ENCODE results near the gene KHDC1L. TPM values are rescaled to one million over a fixed set of nuclear protein-coding genes. Genes with fewer than 3 reads are reported as not detected.
A peak's percentile ranks its signal among the peaks of the same experiment; 100 is the strongest.
"Not testable (repeated sequence)": the region's sequence is repeated elsewhere in the genome, so short reads cannot be mapped to it uniquely, and the experiment has no call there.

The KHDC1L gene
- 0.33 TPM for polyA plus RNA-seq (2012; ENCODE audit: low read depth, missing spikeins)

DNA sequence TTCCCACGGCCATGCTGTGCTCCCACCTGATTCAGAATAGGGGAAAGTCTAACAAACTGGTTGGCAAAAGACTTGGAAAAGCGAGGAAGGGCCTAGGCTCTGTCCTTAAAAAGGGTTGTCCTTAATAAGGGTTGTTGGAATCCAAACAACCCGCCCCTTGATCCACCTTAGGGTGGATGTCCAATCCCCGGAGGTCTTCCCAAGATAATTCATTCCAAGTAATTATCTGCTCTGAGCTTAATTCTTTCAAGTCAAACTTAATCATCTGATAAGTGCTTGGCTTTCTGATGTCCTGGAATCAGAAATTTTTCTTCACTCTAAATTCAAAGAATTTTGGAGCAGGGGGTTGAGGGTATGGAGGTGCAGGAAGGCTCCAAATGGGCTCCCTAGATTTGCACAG, at the start of gene KHDC1L:
TSS of gene KHDC1L (minus strand) at position 101 of the 400 bp plus-strand sequence. CDS start at position 13, 88 bp downstream.
- FAIRE-seq (no peak), DNase-seq (ENCODE audit: insufficient read length, low spot score) (no peak)
- TF ChIP-seq POLR2A (IDR thresholded peaks at IDR 0.05; ENCODE audit: low read depth, low read length) (no peak), PAX5 (IDR thresholded peaks at IDR 0.05; ENCODE audit: insufficient read depth, low read length, severe bottlenecking) (no peak), POU2F2 (IDR thresholded peaks at IDR 0.05; ENCODE audit: low read depth, low read length) (no peak), SPI1 (IDR thresholded peaks at IDR 0.05; ENCODE audit: low read depth, low read length) (no peak), TAF1 (IDR thresholded peaks at IDR 0.05; ENCODE audit: low read depth, low read length) (no peak), POLR2AphosphoS5 (IDR thresholded peaks at IDR 0.05; ENCODE audit: low read depth, low read length) (no peak)

- not testable (repeated sequence) for FAIRE-seq; DNase-seq (ENCODE audit: insufficient read length, low spot score)
Measured at GRCh38 chr6:73269296-73269695, 44.0 kb upstream of the KHDC1L start.

DNA sequence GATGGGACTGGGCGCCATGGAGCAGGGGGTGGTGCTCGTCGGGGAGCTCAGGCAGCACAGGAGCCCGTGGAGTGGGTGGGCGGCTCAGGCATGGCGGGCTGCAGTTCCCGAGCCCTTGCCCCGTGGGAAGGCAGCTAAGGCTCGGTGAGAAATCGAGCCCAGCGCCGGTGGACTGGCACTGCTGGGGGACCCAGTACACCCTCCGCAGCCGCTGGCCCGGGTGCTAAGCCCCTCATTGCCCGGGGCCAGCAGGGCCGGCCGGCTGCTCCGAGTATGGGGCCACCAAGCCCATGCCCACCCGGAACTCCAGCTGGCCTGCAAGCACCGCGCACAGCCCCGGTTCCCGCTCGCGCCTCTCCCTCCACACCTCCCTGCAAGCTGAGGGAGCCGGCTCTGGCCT, 43.6 kb upstream of the KHDC1L start:
- not testable (repeated sequence) for FAIRE-seq

GRCh38 chr6:73264446-73264845, 39.1 kb upstream of the KHDC1L start:
- TF ChIP-seq SPI1 (IDR thresholded peaks at IDR 0.05; ENCODE audit: low read depth, low read length): no peak
- no peak for TF ChIP-seq PAX5 (IDR thresholded peaks at IDR 0.05; ENCODE audit: insufficient read depth, low read length, severe bottlenecking)
- no peak for TF ChIP-seq TAF1 (IDR thresholded peaks at IDR 0.05; ENCODE audit: low read depth, low read length)
- no peak for TF ChIP-seq POU2F2 (IDR thresholded peaks at IDR 0.05; ENCODE audit: low read depth, low read length)
- no peak for TF ChIP-seq POLR2AphosphoS5 (IDR thresholded peaks at IDR 0.05; ENCODE audit: low read depth, low read length)
- no peak for TF ChIP-seq POLR2A (IDR thresholded peaks at IDR 0.05; ENCODE audit: low read depth, low read length)
- FAIRE-seq (no peak), DNase-seq (ENCODE audit: insufficient read length, low spot score) (no peak)

More for the DNA sequence above, 43.6 kb upstream of the KHDC1L start:
- DNase-seq (ENCODE audit: insufficient read length, low spot score): not testable (repeated sequence)

DNA sequence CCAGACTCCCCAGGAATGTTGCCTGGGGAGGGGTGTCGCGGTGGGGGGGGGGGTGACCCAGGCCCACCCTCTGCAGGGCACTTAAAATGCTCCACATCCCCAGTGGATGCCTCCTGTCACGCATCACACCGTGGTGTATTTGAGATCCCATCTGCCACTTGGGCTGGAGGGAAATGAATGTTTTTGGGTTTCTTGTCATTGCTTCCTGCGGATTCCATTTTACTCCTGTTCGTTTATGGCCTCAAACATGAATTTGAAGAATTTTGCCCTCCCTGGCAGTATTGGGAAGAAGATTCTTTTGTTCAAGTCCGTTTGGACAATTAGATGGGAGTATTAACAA, 38.2 kb upstream of the KHDC1L start:
- DNase-seq (ENCODE audit: insufficient read length, low spot score): no peak
- TF ChIP-seq POU2F2 (IDR thresholded peaks at IDR 0.05; ENCODE audit: low read depth, low read length) (no peak), TAF1 (IDR thresholded peaks at IDR 0.05; ENCODE audit: low read depth, low read length) (no peak), POLR2A (IDR thresholded peaks at IDR 0.05; ENCODE audit: low read depth, low read length) (no peak), SPI1 (IDR thresholded peaks at IDR 0.05; ENCODE audit: low read depth, low read length) (no peak), PAX5 (IDR thresholded peaks at IDR 0.05; ENCODE audit: insufficient read depth, low read length, severe bottlenecking) (no peak), POLR2AphosphoS5 (IDR thresholded peaks at IDR 0.05; ENCODE audit: low read depth, low read length) (no peak)
- FAIRE-seq: no peak

DNA sequence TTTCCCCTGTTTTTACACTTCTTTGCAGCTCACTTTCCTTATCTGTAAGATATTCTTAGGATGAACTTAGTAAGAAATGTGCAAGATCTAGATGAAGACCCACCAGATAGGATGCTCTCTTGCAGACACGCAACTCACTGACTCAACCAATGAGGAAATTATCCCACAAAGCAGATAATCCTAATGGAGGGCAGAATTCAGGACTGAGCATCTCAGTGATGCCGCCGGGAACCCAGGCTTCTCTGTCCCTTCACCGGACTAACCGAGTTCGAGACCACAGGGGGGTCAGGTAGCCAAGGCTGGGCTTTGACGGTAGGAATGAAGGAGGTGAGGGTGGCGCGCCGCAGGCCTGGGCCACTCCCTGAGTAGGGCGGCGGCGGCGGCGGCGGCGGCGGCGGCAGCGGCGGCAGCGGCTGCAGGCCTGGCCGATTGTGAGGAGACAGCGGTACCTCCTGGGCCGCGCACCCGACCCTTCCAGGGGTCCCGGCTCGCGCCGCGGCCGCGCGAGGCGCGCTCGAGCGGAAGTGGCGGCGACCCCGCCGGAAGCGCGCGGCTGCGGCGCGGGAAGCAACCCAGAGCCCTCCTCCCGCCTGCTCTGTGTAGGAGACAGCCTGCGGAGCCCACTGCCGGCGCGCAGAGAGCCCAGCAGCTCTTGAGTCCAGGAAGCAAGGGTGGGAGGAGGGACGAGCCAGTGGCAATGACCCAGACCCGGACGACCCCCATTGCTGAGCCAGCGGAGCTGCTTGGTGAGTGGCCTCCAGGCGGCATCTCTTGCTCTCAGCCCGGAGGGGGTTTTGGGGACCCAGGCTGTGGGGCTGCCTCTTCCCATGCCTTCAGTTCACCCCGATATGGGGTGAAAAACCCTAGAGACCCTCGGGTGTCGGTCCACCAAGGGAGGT, 37.6 kb upstream of the KHDC1L start, which contains the start of gene KHDC1:
TSS of gene KHDC1 (minus strand) at position 526 of the 899 bp plus-strand sequence. CDS start 20,679 bp downstream, outside the sequence.
- TF ChIP-seq POLR2A (IDR thresholded peaks at IDR 0.05; ENCODE audit: low read depth, low read length) (0 out of 2 replicates have a peak, but pooled peaks have one; percentile 42), POLR2AphosphoS5 (IDR thresholded peaks at IDR 0.05; ENCODE audit: low read depth, low read length) (no peak), SPI1 (IDR thresholded peaks at IDR 0.05; ENCODE audit: low read depth, low read length) (0 out of 2 replicates have a peak, but pooled peaks have one; percentile 22), TAF1 (IDR thresholded peaks at IDR 0.05; ENCODE audit: low read depth, low read length) (peak; percentile 53; the same call in 1 of the 2 replicates), PAX5 (IDR thresholded peaks at IDR 0.05; ENCODE audit: insufficient read depth, low read length, severe bottlenecking) (no peak), POU2F2 (IDR thresholded peaks at IDR 0.05; ENCODE audit: low read depth, low read length) (no peak)
- FAIRE-seq (peak; percentile 73), DNase-seq (ENCODE audit: insufficient read length, low spot score) (peak; percentile 70)

DNA sequence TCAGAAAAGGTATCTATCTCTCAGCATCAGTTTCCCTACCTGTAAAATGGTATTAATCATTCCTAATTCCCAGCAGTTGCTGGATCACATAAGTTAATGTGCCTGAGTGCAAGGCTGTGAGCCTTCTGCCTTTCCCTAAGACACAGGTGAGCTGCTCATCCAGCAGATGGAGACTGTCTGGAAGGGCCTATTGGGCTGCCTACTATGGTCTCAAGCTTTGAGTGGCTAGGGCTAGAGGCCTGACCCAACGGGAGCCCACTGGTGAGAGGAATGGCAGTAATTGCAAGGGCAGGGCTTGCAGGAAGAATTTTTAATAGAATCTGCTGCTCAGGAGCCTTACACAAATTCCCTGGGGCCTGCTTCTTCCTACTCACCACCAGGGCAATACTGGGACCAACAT, 33.4 kb upstream of the KHDC1L start:
- TF ChIP-seq TAF1 (IDR thresholded peaks at IDR 0.05; ENCODE audit: low read depth, low read length) (no peak), POLR2A (IDR thresholded peaks at IDR 0.05; ENCODE audit: low read depth, low read length) (no peak), PAX5 (IDR thresholded peaks at IDR 0.05; ENCODE audit: insufficient read depth, low read length, severe bottlenecking) (no peak), SPI1 (IDR thresholded peaks at IDR 0.05; ENCODE audit: low read depth, low read length) (no peak), POLR2AphosphoS5 (IDR thresholded peaks at IDR 0.05; ENCODE audit: low read depth, low read length) (no peak), POU2F2 (IDR thresholded peaks at IDR 0.05; ENCODE audit: low read depth, low read length) (no peak)
- FAIRE-seq (no peak), DNase-seq (ENCODE audit: insufficient read length, low spot score) (no peak)

DNA sequence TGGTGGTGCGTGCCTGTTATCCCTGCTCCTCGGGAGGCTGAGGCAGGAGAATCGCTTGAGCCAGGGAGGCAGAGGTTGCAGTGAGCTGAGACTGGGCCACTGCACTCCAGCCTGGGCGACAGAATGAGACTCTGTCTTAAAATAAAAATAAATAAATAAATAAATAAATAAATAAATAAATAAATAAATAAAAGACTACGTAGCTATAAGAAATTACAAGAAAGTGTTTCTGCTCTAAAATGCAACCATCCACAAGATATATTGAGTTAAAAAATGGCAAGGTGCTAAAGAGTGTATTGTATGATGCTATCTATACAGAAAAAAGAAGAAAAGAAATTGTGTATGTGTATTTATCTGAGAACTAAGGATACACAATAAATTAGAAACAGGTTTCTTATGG, 29.0 kb upstream of the KHDC1L start:
- DNase-seq (ENCODE audit: insufficient read length, low spot score); FAIRE-seq: not testable (repeated sequence)

DNA sequence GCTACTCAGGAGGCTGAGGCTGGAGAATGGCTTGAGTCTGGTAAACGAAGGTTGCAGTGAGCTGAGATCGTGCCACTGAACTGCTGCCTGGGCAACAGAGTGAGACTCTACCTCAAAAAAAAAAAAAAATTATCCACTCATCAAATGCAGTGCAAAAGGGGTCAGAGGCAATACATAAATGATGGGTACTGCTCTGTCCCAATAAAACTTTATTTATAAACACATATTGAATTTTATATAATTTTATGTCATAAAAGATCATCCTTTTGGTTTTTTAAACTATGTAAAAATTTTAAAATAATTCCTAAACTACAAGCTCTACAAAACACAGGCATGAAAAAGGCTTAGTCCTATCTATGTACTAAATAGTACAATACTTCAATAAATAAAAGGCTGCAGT, 27.4 kb upstream of the KHDC1L start:
- FAIRE-seq (no peak), DNase-seq (ENCODE audit: insufficient read length, low spot score) (no peak)
- TF ChIP-seq TAF1 (IDR thresholded peaks at IDR 0.05; ENCODE audit: low read depth, low read length) (no peak), POLR2A (IDR thresholded peaks at IDR 0.05; ENCODE audit: low read depth, low read length) (no peak), SPI1 (IDR thresholded peaks at IDR 0.05; ENCODE audit: low read depth, low read length) (no peak), POLR2AphosphoS5 (IDR thresholded peaks at IDR 0.05; ENCODE audit: low read depth, low read length) (no peak), POU2F2 (IDR thresholded peaks at IDR 0.05; ENCODE audit: low read depth, low read length) (no peak), PAX5 (IDR thresholded peaks at IDR 0.05; ENCODE audit: insufficient read depth, low read length, severe bottlenecking) (no peak)

DNA sequence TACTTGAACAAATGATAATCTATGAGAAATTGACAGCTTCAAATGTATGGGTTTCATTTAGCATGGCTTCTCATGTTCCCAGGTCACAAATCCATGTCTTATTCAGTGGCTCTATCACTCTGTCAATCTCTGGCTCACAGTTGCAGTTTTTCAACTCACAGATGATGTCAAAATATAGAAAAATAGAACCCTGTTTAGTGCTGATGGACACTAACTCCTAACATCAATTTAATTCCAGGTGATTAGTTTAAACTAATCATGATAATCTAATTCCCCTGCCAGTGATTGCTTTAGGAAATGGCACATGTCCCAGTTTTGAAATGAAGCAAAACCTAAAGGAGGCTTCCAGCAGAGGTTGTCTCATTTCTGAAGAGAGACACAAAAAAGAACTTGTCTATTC, 24.7 kb upstream of the KHDC1L start:
- TF ChIP-seq POLR2AphosphoS5 (IDR thresholded peaks at IDR 0.05; ENCODE audit: low read depth, low read length): no peak
- TF ChIP-seq POLR2A (IDR thresholded peaks at IDR 0.05; ENCODE audit: low read depth, low read length): no peak
- TF ChIP-seq PAX5 (IDR thresholded peaks at IDR 0.05; ENCODE audit: insufficient read depth, low read length, severe bottlenecking): no peak
- TF ChIP-seq POU2F2 (IDR thresholded peaks at IDR 0.05; ENCODE audit: low read depth, low read length): no peak
- TF ChIP-seq SPI1 (IDR thresholded peaks at IDR 0.05; ENCODE audit: low read depth, low read length): no peak
- TF ChIP-seq TAF1 (IDR thresholded peaks at IDR 0.05; ENCODE audit: low read depth, low read length): no peak
- DNase-seq (ENCODE audit: insufficient read length, low spot score) (no peak), FAIRE-seq (no peak)
